Measurements from ENCODE around the gene VWA7.
"Not testable (repeated sequence)": the region's sequence is repeated elsewhere in the genome, so short reads cannot be mapped to it uniquely, and the experiment has no call there.

VWA7 gene

DNA sequence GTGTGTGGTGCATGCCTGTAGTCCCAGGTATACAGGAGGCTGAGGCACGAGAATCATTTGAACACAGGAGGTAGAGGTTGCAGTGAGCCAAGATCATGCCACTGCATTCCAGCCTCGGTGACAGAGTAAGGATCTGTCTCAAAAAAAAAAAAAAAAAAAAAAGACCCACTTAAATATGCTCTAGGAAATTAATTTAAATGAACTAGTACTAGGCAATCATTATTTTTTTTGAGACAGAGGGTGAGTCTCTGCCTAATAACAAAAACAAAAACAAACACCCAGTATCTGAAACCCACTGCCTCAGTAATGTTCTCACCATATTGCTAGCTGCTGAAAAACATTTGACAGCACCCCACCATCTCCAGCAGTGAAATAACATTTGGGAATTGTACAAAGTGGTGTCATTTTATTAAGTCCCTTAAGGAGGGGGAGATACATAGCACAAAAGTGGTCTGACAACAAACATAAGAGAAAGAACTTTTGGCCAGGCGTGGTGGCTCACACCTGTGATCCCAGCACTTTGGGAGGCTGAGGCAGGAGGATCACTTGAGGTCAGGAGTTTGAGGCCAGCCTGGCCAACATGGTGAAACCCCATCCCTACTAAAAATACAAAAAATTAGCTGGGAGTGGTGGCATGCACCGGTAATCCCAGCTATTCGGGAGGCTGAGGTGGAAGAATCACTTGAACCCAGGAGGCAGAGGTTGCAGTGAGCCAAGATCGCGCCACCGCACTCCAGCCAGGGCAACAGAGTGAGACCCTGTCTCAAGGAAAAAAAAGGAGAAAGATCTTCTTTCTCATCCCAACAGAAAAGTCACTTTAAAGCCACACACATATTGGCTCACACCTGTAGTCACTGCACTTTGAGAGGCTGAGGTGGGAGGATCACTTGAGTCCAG lies 24.2 kb upstream of the VWA7 start:
- CTCF ChIA-PET, result interaction anchor here (1.3 kb wide), 1 partner anchor 74 kb away, joined by 3 read pairs; no protein-coding TSS in a partner anchor
- DNase-seq; POLR2A ChIA-PET; H3K4me3 ChIP-seq (ENCODE audit: control insufficient read depth in 1 of 7, extremely low read depth in 1 of 7, insufficient read depth in 4 of 7, low read depth in 2 of 7, low read length in 6 of 7); H3K9me3 ChIP-seq (ENCODE audit: control extremely low read depth in 1 of 5, control insufficient read depth in 4 of 5, insufficient read depth in 2 of 5, low read depth in 1 of 5, low read length in 4 of 5); H3K27ac ChIP-seq (ENCODE audit: insufficient read depth in 1 of 2, low read depth in 1 of 2, low read length in 2 of 2, poor library complexity in 1 of 2, severe bottlenecking in 2 of 2); H3K27me3 ChIP-seq (replicated peaks in 2 of 5; ENCODE audit: control insufficient read depth in 4 of 5, insufficient read depth in 5 of 5, low read length in 4 of 5): not testable (repeated sequence)
- H3K36me3 ChIP-seq (ENCODE audit: control insufficient read depth in 4 of 4, insufficient read depth in 4 of 4, low read length in 3 of 4), result peaks cover 0 to 30% (median 13%) of the 10 kb centered on the region in 4 experiments
- WGBS (ENCODE audit: insufficient coverage), result 97% methylated on average over 5 of the region's 8 CpGs
- peaks cover 8 to 29% (median 24%) of the 10 kb centered on the region in 4 experiments for H3K4me1 ChIP-seq (ENCODE audit: control extremely low read depth in 1 of 4, control insufficient read depth in 4 of 4, insufficient read depth in 4 of 4, low read length in 3 of 4)

DNA sequence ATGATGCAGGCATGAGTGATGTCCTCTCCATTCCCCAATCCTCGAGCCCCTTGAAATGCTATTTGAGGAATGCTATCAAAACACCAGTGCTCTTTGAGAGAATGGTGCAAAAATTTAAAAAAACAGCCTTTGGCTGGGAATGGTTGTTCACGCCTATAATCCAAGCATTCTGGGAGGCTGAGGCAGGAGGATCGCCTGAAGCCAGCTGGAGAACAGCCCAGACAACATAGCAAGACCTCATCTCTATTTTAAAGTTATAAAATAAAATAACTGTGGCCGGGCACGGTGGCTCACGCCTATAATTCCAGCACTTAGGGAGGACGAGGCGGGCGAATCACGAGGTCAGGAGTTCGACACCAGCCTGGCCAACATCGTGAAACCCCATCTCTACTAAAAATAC lies 22.7 kb upstream of the VWA7 start:
- Histone ChIP-seq H3K27ac (ENCODE audit: insufficient read depth in 1 of 2, low read depth in 1 of 2, low read length in 2 of 2, poor library complexity in 1 of 2, severe bottlenecking in 2 of 2) (no peak overlapping the region), H3K9me3 (ENCODE audit: control extremely low read depth in 1 of 5, control insufficient read depth in 4 of 5, insufficient read depth in 2 of 5, low read depth in 1 of 5, low read length in 4 of 5) (no peaks in the 10 kb centered on the region), H3K27me3 (replicated peaks in 2 of 5; ENCODE audit: control insufficient read depth in 4 of 5, insufficient read depth in 5 of 5, low read length in 4 of 5) (no peaks in the 10 kb centered on the region), H3K4me3 (ENCODE audit: control insufficient read depth in 1 of 7, extremely low read depth in 1 of 7, insufficient read depth in 4 of 7, low read depth in 2 of 7, low read length in 6 of 7) (no peak overlapping the region), H3K36me3 (ENCODE audit: control insufficient read depth in 4 of 4, insufficient read depth in 4 of 4, low read length in 3 of 4) (peaks cover 0 to 30% (median 13%) of the 10 kb centered on the region in 4 experiments), H3K4me1 (ENCODE audit: control extremely low read depth in 1 of 4, control insufficient read depth in 4 of 4, insufficient read depth in 4 of 4, low read length in 3 of 4) (peaks cover 6 to 31% (median 27%) of the 10 kb centered on the region in 4 experiments)
- WGBS (ENCODE audit: insufficient coverage), result no CpG with 5 or more reads among the region's 12 CpGs
- POLR2A ChIA-PET, result interaction anchor here (1.6 kb wide), 1 partner anchor 57 kb away, joined by 4 read pairs; no protein-coding TSS in a partner anchor
- no peak for DNase-seq
- CTCF ChIA-PET, result interaction anchor here (1.2 to 1.6 kb wide), 6 partner anchors 9 to 30 kb away, joined by 3 to 6 read pairs (median 5); no protein-coding TSS in a partner anchor

DNA sequence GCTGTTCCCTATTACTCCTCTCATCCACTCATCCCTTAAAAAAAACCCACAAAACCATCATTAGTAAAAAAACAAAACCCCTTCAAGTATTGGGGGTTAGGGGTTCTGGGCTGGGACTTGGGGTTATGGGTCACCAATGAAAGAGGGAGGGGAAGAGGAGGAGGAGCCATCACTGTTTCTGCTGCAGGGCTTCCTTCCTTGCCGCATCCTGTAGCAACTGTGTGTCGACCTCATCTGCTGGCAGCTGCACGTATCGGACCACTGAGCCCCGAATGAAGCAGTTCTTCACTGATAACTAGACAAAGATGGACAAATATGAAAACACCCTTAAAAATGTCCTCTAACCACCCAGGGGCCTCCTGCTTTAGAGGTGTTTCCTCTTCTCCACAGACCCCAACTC lies 20.5 kb upstream of the VWA7 start:
- H3K4me3 ChIP-seq (ENCODE audit: control insufficient read depth in 1 of 7, extremely low read depth in 1 of 7, insufficient read depth in 4 of 7, low read depth in 2 of 7, low read length in 6 of 7), result peak overlapping the region in 1 of 7 experiments; percentile 58
- peak overlapping the region in 1 of 2 experiments; percentile 72 for H3K27ac ChIP-seq (ENCODE audit: insufficient read depth in 1 of 2, low read depth in 1 of 2, low read length in 2 of 2, poor library complexity in 1 of 2, severe bottlenecking in 2 of 2)
- peaks cover 14 to 52% (median 47%) of the 10 kb centered on the region in 4 experiments for H3K4me1 ChIP-seq (ENCODE audit: control extremely low read depth in 1 of 4, control insufficient read depth in 4 of 4, insufficient read depth in 4 of 4, low read length in 3 of 4)
- H3K9me3 ChIP-seq (ENCODE audit: control extremely low read depth in 1 of 5, control insufficient read depth in 4 of 5, insufficient read depth in 2 of 5, low read depth in 1 of 5, low read length in 4 of 5), result no peaks in the 10 kb centered on the region
- WGBS (ENCODE audit: insufficient coverage), result 0% methylated on average over 4 of the region's 5 CpGs
- no peaks in the 10 kb centered on the region for H3K27me3 ChIP-seq (replicated peaks in 2 of 5; ENCODE audit: control insufficient read depth in 4 of 5, insufficient read depth in 5 of 5, low read length in 4 of 5)
- POLR2A ChIA-PET, result interaction anchor here (1.8 kb wide), 1 partner anchor 29 kb away, joined by 6 read pairs; no protein-coding TSS in a partner anchor
- H3K36me3 ChIP-seq (ENCODE audit: control insufficient read depth in 4 of 4, insufficient read depth in 4 of 4, low read length in 3 of 4), result peaks cover 0 to 23% (median 5%) of the 10 kb centered on the region in 4 experiments
- DNase-seq, result peak in 2 of 3 donors; percentile 39 to 59
- CTCF ChIA-PET, result interaction anchor here (0.5 to 1.3 kb wide), 4 partner anchors 8 to 35 kb away, joined by 3 to 5 read pairs (median 3); no protein-coding TSS in a partner anchor

DNA sequence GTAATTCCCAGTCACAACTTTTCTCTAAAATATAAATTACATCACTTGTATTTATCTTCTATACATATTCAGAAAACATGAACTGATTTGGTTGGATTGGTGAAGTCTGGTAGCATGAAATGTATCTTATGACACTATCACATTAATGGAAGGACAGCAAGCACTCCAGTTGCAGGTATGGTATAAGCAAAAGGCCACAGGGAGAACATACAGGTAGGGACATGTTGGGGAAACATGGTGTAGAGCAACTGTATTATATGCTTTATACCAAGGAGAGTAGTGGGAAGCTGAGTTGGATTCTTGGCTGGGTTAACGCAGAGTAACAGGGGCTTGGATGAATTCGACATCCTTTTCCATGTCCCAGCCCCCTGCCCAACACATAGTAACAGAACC lies 19.9 kb upstream of the VWA7 start:
- CTCF ChIA-PET, result interaction anchor here (1.2 to 1.8 kb wide), 4 partner anchors 9 to 16 kb away, joined by 5 to 13 read pairs (median 6); partner anchors contain the start of gene LSM2
- no peak overlapping the region for H3K4me3 ChIP-seq (ENCODE audit: control insufficient read depth in 1 of 7, extremely low read depth in 1 of 7, insufficient read depth in 4 of 7, low read depth in 2 of 7, low read length in 6 of 7)

DNA sequence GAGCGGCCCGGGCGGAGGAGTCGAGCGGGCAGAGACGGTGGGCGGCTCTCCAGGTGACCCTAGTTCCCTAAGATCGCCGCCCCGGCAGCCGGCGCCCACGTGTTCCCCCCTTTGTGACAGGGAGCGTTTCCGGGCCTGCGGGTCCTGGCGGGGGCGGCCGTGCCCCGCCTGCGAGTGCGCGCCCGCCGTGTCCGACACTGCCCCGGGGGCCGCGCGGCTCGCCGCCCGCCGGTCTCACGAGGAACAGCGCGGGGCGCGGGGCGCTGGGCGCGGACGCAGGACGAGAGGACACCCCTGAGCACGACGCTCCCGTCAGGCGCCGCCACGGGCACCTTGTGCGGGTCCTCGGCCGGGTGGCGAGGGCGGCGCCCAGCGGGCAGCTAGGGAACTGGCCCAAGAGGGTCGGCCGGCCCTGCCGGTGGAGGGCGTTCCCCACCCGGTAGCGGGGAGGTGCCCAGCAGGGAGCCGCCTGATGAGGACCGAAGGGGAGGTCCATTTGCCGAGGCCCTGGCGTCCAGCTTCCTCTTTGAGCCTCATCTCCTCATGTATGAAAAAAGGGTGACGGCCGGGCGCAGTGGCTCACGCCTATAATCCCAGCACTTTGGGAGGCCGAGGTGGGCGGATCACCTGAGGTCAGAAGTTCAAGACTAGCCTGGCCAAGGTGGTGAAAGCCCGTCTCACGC lies 18.6 kb upstream of the VWA7 start, which contains the start of gene VARS1:
TSS of gene VARS1 (minus strand) at position 137 of the 683 bp plus-strand sequence. CDS start 535 bp downstream, outside the sequence.
- ChIA-PET CTCF (interaction anchor here (0.6 to 2.6 kb wide), 13 partner anchors 10 to 143 kb away, joined by 3 to 13 read pairs (median 4); partner anchors contain the start of genes BAG6 and LSM2), POLR2A (interaction anchor here (0.7 to 1.5 kb wide), 8 partner anchors 11 to 144 kb away, joined by 3 to 7 read pairs (median 4); partner anchors contain the start of genes ABHD16A, HSPA1A, HSPA1B and HSPA1L)
- Histone ChIP-seq H3K4me1 (ENCODE audit: control extremely low read depth in 1 of 4, control insufficient read depth in 4 of 4, insufficient read depth in 4 of 4, low read length in 3 of 4) (peaks cover 14 to 67% (median 51%) of the 10 kb centered on the region in 4 experiments), H3K4me3 (ENCODE audit: control insufficient read depth in 1 of 7, extremely low read depth in 1 of 7, insufficient read depth in 4 of 7, low read depth in 2 of 7, low read length in 6 of 7) (peak within 1 kb of the TSS; percentile 73 to 98 (median 89)), H3K27ac (ENCODE audit: insufficient read depth in 1 of 2, low read depth in 1 of 2, low read length in 2 of 2, poor library complexity in 1 of 2, severe bottlenecking in 2 of 2) (peak within 1 kb of the TSS; percentile 83 to 92), H3K36me3 (ENCODE audit: control insufficient read depth in 4 of 4, insufficient read depth in 4 of 4, low read length in 3 of 4) (peaks cover 0 to 36% (median 11%) of the 10 kb centered on the region in 4 experiments), H3K9me3 (ENCODE audit: control extremely low read depth in 1 of 5, control insufficient read depth in 4 of 5, insufficient read depth in 2 of 5, low read depth in 1 of 5, low read length in 4 of 5) (no peaks in the 10 kb centered on the region), H3K27me3 (replicated peaks in 2 of 5; ENCODE audit: control insufficient read depth in 4 of 5, insufficient read depth in 5 of 5, low read length in 4 of 5) (no peaks in the 10 kb centered on the region)
- peak; percentile 90 to 92 (median 92) for DNase-seq
- under 1% methylated on average over 63 of the region's 75 CpGs for WGBS (ENCODE audit: insufficient coverage)

More for the DNA sequence above, 19.9 kb upstream of the VWA7 start:
- DNase-seq, result no peak
- peak overlapping the region in 1 of 2 experiments; percentile 72 for H3K27ac ChIP-seq (ENCODE audit: insufficient read depth in 1 of 2, low read depth in 1 of 2, low read length in 2 of 2, poor library complexity in 1 of 2, severe bottlenecking in 2 of 2)
- peaks cover 0 to 29% (median 7%) of the 10 kb centered on the region in 4 experiments for H3K36me3 ChIP-seq (ENCODE audit: control insufficient read depth in 4 of 4, insufficient read depth in 4 of 4, low read length in 3 of 4)
- no peaks in the 10 kb centered on the region for H3K27me3 ChIP-seq (replicated peaks in 2 of 5; ENCODE audit: control insufficient read depth in 4 of 5, insufficient read depth in 5 of 5, low read length in 4 of 5)
- POLR2A ChIA-PET, result interaction anchor here (1.5 to 1.8 kb wide), 2 partner anchors 30 to 60 kb away, joined by 6 to 7 read pairs; no protein-coding TSS in a partner anchor
- WGBS (ENCODE audit: insufficient coverage), result no CpG with 5 or more reads among the region's 2 CpGs
- H3K9me3 ChIP-seq (ENCODE audit: control extremely low read depth in 1 of 5, control insufficient read depth in 4 of 5, insufficient read depth in 2 of 5, low read depth in 1 of 5, low read length in 4 of 5), result no peaks in the 10 kb centered on the region
- H3K4me1 ChIP-seq (ENCODE audit: control extremely low read depth in 1 of 4, control insufficient read depth in 4 of 4, insufficient read depth in 4 of 4, low read length in 3 of 4), result peaks cover 14 to 58% (median 50%) of the 10 kb centered on the region in 4 experiments

DNA sequence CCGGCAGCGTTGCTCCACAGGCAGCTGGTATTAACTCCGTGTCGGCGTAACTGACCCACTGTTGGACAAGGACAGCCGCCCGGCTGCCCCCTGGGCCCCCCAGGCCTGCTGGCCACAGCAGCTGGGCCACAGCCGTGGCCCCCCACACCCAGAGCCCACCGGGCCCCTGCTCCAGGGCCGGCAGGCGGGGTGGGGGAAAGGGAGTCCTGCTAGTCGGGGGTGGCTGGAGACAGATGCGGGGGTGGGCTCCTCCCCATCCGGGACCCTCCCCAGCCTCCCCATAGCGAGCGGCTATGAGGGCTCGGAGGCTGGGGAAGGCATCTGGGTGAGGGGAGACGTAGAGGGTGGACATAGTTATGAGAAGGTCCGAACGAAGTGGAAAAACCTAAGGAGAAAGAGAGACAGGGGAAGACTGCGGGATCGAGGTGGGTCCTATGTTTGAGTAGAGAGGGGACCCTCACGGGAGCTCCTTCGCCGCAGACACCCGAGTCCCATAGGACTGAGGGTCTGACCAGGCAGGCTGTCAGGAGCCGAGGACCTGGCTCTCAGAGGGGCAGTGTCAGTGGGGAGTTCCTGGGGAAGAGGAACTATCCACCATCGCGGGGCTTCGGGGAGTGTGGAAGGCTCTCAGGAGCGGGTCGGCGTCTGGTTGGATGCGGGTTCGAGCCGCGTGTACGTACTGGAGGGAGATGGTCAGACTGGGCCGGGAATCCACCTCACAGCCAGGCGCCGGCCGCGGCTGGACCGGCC lies 17.9 kb upstream of the VWA7 start:
- Histone ChIP-seq H3K4me3 (ENCODE audit: control insufficient read depth in 1 of 7, extremely low read depth in 1 of 7, insufficient read depth in 4 of 7, low read depth in 2 of 7, low read length in 6 of 7) (peak overlapping the region; percentile 73 to 98 (median 89)), H3K27ac (ENCODE audit: insufficient read depth in 1 of 2, low read depth in 1 of 2, low read length in 2 of 2, poor library complexity in 1 of 2, severe bottlenecking in 2 of 2) (peak overlapping the region; percentile 83 to 92), H3K36me3 (ENCODE audit: control insufficient read depth in 4 of 4, insufficient read depth in 4 of 4, low read length in 3 of 4) (peaks cover 0 to 36% (median 11%) of the 10 kb centered on the region in 4 experiments), H3K9me3 (ENCODE audit: control extremely low read depth in 1 of 5, control insufficient read depth in 4 of 5, insufficient read depth in 2 of 5, low read depth in 1 of 5, low read length in 4 of 5) (no peaks in the 10 kb centered on the region), H3K27me3 (replicated peaks in 2 of 5; ENCODE audit: control insufficient read depth in 4 of 5, insufficient read depth in 5 of 5, low read length in 4 of 5) (no peaks in the 10 kb centered on the region), H3K4me1 (ENCODE audit: control extremely low read depth in 1 of 4, control insufficient read depth in 4 of 4, insufficient read depth in 4 of 4, low read length in 3 of 4) (peaks cover 14 to 67% (median 51%) of the 10 kb centered on the region in 4 experiments)
- 1% methylated on average over 29 of the region's 44 CpGs for WGBS (ENCODE audit: insufficient coverage)
- CTCF ChIA-PET, result interaction anchor here (0.6 to 2.6 kb wide), 9 partner anchors 10 to 35 kb away, joined by 3 to 13 read pairs (median 5); partner anchors contain the start of gene LSM2
- POLR2A ChIA-PET, result interaction anchor here (0.6 to 1.5 kb wide), 9 partner anchors 12 to 300 kb away, joined by 3 to 7 read pairs (median 3); partner anchors contain the start of genes ABHD16A, HSPA1A, HSPA1B and HSPA1L
- DNase-seq, result no peak

All from common myeloid progenitor, CD34-positive (primary cell).